ENCODE data around the gene ERCC2.

DNA sequence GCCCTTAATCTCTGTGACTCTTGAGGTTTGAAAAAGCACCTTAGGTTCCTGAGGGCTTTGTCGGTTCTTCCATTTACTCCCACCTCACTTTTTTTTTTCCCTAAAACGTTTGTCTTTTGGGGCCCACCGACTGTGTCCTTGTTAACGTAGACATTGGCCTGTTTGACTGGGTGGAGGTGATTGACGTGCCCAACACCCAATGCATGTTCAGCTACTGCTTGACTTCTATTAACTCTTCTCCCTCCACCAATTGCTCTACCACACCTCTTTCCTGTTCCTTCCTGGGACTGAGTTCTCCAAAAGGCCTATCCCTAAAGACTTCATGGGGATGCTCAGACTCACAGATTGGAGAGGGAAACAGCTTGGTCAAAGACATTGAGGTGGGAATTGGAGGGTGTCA lies 65.0 kb downstream of the ERCC2 start:
- TF ChIP-seq, protein P1, sequence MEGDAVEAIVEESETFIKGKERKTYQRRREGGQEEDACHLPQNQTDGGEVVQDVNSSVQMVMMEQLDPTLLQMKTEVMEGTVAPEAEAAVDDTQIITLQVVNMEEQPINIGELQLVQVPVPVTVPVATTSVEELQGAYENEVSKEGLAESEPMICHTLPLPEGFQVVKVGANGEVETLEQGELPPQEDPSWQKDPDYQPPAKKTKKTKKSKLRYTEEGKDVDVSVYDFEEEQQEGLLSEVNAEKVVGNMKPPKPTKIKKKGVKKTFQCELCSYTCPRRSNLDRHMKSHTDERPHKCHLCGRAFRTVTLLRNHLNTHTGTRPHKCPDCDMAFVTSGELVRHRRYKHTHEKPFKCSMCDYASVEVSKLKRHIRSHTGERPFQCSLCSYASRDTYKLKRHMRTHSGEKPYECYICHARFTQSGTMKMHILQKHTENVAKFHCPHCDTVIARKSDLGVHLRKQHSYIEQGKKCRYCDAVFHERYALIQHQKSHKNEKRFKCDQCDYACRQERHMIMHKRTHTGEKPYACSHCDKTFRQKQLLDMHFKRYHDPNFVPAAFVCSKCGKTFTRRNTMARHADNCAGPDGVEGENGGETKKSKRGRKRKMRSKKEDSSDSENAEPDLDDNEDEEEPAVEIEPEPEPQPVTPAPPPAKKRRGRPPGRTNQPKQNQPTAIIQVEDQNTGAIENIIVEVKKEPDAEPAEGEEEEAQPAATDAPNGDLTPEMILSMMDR (IDR thresholded peaks at IDR 0.05; ENCODE audit: low read depth, low read length, poor library complexity, severe bottlenecking) = no peak
- no peak for TF ChIP-seq EZH2phosphoT487 (IDR thresholded peaks at IDR 0.05; ENCODE audit: borderline replicate concordance, low read length)

All from DOHH2 (cell line).